NCI-H82 treated with DMSO at 0.1 percent for 48 hours (cell line): ENCODE measurements around the gene PTPRN2.

ENCODE experiments used
- DNase-seq: peaks from one replicate; lab custom pipeline; 2025; ENCODE audit not compliant: unreplicated experiment; lab: John Stamatoyannopoulos, UW

PTPRN2 gene

GRCh38 chr7:158289761-158290523, 297.7 kb downstream of the PTPRN2 start:
- no peak for DNase-seq

GRCh38 chr7:158289231-158289630, 298.4 kb downstream of the PTPRN2 start:
- DNase-seq = no peak

GRCh38 chr7:158286210-158286609, 301.4 kb downstream of the PTPRN2 start:
- no peak for DNase-seq

DNA sequence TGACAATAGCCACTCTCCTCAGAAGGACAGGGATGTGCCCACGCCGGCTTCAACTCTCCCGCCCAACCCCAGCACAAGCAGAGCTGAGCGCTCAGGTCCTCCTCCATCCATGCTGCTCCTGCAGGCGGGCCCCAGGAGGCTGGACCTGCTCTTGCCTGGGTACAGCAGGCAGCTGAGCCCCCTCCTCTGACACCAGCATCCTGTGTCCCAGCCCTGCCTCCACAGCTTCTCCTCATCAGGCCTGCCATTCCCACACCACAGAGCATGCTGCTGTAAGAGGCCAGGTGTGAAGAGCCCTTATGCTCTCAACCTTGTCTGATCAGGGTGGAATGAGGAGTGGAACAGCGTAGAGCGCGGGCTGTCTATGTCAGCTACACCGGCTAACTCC, 302.2 kb downstream of the PTPRN2 start:
- DNase-seq = no peak

DNA sequence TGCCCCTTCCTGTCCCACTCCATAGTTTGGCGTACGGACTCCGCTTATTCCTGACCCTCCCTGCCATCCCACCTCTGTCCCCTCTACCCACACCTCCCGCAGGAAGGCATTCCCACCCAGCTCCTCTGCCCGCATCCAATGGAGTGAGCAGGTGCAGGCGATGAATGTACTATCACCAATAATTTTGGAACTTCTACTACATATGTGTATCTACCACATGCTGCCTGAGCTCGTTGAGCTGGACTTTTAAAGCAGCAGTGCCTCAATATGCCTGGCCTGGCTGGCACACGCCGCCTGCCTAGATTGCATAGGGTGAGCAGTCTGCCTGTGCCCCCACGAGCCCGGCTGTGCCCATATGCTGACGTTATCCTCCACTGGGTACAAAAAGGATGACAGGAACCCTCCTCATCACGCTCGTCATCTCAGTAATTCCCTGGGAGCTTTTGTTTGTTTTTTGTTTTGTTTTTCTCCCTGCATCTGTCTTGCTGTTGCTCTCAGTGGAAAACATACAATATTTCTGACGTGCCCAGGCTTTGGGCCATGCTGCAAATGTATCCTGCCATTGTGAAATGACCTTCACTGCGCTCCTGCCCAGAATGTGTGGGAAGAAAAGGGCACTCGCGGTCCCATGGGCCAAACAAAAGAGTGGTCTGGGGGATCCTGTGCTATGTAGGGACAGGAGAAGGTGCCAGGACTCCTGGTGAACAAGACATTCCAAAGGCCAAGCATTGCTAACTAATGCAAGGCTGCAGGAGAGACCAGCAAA, 302.8 kb downstream of the PTPRN2 start:
- DNase-seq = no peak

- no peak for DNase-seq
These were observed 303.5 kb downstream of the PTPRN2 start for GRCh38 chr7:158284121-158284520.

GRCh38 chr7:158283016-158283974, 304.3 kb downstream of the PTPRN2 start:
- DNase-seq = no peak

DNA sequence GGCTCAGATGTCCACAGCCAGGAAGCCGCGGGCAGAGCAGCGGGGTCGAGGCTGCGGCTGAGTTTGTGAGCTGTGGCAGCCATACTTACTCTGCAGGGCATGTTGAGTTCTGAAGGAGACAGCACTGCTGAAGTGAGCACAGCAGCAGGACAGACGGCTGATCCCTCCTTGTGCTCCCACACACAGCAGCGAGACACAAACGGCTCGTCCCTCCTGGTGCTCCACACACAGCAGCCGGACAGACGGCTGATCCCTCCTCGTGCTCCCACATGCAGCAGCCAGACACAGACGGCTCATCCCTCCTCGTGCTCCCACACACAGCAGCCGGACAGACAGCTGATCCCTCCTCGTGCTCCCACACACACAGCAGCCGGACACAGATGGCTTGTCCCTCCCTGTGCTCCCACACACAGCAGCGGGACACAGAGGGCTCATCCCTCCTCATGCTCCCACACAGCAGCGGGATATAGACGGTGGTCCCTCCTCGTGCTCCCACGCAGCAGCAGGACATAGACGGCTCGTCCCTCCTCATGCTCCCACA, 305.1 kb downstream of the PTPRN2 start:
- DNase-seq = no peak

- DNase-seq = no peak
These were observed 306.2 kb downstream of the PTPRN2 start for GRCh38 chr7:158281441-158281840.

DNA sequence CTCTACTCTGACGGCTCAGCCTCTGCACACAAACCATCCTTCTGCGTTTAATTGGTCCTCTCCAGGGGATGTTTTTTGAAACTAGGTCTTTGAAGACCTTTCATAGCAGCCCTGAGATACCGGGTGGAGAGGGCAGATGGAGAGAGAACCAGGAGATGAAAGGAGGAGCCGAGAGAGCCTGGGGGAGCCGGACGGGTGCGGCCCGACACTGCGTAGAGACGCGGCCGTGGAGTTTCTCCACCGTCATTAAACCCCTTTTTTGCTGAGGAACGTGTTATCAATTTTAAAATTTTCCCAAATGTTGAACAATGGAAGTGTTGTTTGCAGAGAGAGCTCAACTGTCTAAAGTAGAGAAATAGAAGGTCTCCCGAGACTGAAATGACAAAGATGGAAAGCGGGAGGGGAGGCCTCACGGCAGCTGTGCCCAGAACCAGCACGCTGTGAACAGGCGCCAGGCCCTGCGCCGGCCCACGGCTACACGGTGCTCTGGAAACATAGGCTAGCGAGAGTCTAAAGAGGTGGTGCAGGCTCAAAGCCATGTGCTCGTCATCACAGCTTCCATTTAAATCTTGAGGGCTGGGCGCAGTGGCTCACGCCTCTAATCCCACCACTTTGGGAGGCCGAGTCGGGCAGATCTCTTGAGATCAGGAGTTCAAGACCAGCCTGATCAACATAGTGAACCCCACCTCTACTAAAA, 307.0 kb downstream of the PTPRN2 start:
- DNase-seq = no peak

- DNase-seq = no peak
These were observed 307.8 kb downstream of the PTPRN2 start for GRCh38 chr7:158279539-158280447.

DNA sequence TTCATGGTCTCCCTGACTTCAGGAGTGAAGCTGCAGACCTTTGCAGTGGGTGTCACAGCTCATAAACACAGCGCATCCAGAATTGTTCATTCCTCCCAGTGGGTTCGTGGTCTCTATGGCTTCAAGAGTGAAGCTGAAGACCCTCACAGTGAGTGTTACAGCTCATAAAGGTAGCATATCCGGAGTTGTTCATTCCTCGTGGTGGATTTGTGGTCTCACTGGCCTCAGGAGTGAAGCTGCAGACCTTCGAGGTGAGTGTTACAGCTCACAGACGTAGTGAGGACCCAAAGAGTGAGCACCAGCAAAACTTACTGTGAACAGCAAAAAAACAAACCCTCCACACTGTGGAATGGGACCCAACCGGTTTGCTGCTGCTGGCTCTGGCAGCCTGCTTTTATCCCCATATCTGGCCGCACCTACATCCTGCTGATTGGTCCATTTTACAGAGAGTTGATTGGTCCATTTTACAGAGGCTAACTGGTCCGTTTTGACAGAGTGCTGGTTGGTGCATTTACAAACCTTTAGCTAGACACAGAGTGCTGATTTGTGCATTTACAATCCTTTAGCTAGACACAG, 308.8 kb downstream of the PTPRN2 start:
- DNase-seq = no peak

GRCh38 chr7:158277219-158278141, 310.1 kb downstream of the PTPRN2 start:
- DNase-seq = no peak

DNA sequence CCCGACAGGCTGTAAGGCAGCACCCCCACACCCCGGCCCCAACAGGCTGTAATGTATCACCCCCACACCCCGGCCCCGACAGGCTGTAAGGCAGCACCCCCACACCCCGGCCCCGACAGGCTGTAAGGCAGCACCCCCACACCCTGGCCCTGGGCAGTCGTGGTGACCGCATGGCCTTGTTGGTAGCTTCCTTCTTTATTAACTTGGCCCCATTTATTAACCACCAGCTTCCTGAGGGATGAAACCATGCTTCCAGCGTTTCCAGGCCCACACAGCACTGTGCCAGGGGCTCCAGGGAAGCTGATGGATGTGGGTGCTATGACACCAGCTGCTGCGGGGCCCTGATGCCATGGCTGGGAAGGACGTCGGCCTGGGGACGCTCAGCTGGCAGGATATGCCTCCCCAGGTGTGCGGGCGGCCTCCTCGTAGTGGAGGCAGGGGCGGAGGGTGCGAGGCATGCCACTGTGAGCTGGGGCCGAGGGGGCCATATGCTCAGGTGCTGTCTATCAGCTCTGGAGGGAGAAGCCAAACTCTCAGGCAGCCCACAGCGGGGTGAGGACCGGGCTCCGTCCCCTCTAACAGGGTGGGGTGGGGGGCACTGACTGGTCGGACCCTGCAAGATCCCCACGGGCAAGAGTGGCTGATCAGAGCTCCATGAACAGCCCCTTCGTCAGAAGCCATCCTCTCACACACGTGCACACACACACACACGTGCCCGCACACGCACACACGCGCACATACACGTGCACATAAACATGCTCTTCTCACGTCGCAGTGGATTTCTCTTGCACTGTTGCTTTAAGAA, 311.0 kb downstream of the PTPRN2 start:
- DNase-seq = no peak

GRCh38 chr7:158275711-158276413, 311.8 kb downstream of the PTPRN2 start:
- DNase-seq = no peak

- DNase-seq = no peak
These were observed 312.6 kb downstream of the PTPRN2 start for GRCh38 chr7:158274996-158275395.

GRCh38 chr7:158274404-158274811, 313.2 kb downstream of the PTPRN2 start:
- no peak for DNase-seq
